ENCODE measurements around the gene IL17C.

- no peak for TF ChIP-seq CTCF (IDR thresholded peaks at IDR 0.05; ENCODE audit: extremely low read depth in 1 of 2, insufficient read depth in 1 of 2, low read depth in 1 of 2, low read length in 2 of 2)
- no peak for TF ChIP-seq POLR2A (IDR thresholded peaks at IDR 0.05; ENCODE audit: low read depth, low read length)
- TF ChIP-seq EZH2 (IDR thresholded peaks at IDR 0.05; ENCODE audit: borderline replicate concordance, low read depth, low read length, severe bottlenecking), result peak; percentile 24
- TF ChIP-seq MAX (IDR thresholded peaks at IDR 0.05; ENCODE audit: insufficient read depth, insufficient read length), result no peak
Measured at GRCh38 chr16:88638323-88639230, at the start of gene IL17C.

Data from endothelial cell of umbilical vein (primary cell).